LNCaP clone FGC (cell line): ENCODE measurements around the gene FXYD1.
"Not testable (repeated sequence)": the region's sequence is repeated elsewhere in the genome, so short reads cannot be mapped to it uniquely, and the experiment has no call there.

Source experiments
- DNase-seq: peaks from one replicate; pipeline ENCODE4 v3.0.0-alpha.2; 2011; ENCODE audit warnings: low read depth
- H3K4me3 ChIP-seq: 2 replicates; pipeline ENCODE4 v1.5.1; 2011; ENCODE audit warnings: mild to moderate bottlenecking, low read depth, low read length, control low read depth
- TF ChIP-seq, protein P1 (sequence below): IDR thresholded peaks from 2 replicates; pipeline ENCODE4 v1.5.1; 2012; ENCODE audit warnings: mild to moderate bottlenecking; ENCODE audit not compliant: control insufficient read depth, insufficient read depth; ENCODE audit errors: extremely low read depth

Gene FXYD1

DNA sequence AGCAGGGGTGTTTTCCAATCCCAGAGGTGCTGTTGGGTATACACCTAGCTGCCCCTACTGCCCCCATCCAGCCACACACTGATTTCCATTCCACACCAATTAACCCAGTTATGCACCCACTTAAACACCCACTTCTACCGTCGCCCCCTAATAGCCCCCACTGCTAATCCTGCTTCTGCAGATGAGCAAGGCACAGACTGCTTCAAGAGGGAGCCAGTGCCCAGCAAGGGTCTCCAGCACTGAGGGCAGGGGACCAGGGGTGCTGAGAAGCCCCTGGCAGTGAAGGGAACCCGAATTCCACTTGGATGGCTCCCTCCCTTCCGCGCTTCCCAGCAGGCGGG lies 5.6 kb downstream of the FXYD1 start:
- no peak overlapping the region for H3K4me3 ChIP-seq
- TF ChIP-seq, protein P1, sequence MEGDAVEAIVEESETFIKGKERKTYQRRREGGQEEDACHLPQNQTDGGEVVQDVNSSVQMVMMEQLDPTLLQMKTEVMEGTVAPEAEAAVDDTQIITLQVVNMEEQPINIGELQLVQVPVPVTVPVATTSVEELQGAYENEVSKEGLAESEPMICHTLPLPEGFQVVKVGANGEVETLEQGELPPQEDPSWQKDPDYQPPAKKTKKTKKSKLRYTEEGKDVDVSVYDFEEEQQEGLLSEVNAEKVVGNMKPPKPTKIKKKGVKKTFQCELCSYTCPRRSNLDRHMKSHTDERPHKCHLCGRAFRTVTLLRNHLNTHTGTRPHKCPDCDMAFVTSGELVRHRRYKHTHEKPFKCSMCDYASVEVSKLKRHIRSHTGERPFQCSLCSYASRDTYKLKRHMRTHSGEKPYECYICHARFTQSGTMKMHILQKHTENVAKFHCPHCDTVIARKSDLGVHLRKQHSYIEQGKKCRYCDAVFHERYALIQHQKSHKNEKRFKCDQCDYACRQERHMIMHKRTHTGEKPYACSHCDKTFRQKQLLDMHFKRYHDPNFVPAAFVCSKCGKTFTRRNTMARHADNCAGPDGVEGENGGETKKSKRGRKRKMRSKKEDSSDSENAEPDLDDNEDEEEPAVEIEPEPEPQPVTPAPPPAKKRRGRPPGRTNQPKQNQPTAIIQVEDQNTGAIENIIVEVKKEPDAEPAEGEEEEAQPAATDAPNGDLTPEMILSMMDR: no peak
- DNase-seq: no peak

DNA sequence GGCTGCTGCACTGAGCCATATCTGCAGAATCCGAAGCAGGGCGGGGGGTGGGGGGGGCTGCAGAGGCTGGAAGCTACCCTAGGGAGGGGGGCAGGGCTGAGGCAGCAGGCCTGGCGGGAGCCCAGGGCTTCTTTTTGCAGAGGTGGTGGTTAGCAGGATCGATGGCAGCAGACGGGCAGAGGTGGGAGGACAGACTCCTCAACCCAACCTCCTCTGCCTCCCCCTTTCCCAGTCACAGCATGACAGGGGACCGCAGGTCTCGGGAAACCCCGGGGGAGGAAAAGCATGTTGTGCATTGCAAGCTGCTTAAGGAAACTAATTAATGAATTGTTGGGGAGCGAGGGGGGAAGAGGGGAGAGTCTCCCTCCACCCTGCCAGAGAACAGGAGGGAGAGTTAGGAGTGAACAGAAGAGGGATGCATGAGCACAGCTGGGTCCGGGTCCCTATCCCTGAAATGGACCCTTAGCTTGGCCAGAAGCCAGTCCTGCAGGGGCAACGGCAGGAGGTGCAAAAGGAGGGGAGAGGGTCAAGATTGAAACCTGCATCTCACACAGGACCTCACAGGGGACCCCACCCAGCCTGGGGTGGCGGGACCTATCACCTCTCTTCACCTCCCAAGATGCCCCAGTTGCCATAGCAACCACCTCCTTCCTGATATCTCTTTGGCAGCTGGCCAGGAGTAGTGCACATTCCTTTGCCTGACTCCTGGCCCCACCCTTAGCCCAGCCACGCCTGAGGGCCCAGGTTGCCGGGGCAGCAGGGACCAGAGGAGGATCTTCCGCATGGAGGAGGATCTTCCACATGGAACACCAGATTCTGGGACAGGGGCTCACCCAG lies 6.2 kb downstream of the FXYD1 start:
- no peak for DNase-seq
- H3K4me3 ChIP-seq: no peak overlapping the region
- TF ChIP-seq, protein P1: no peak

DNA sequence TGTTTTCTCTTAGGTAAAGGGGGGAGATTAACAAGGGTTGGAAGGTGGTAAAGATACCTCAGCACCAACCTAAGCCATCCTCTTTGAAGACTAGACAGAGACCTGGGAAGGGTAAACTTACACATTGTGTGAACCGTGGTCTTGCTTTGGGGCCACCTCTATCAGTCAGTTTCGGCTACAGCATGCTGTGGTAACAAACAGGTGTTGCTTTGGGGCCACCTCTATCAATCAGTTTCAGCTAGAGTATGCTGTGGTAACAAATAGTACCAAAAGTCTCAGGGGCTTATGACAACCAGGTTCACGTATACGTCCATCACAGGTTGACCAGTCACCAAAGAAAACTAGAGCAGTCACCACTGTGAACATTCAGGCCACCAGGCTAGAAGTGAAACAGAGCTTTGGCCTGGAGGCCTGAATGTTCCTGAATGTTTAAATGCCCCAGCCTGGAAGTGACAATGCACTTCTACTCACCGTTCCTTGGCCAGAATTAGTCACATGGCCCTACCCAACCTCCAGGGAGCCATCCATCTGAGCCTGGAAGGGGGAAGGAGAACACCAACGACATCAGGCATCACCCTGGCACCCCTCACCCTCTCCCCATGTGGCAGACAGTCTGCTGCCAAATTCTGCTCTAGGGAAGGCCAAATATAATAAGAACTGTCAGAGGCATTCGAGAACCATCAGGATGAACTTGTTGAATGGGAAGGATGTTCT lies 8.3 kb downstream of the FXYD1 start:
- H3K4me3 ChIP-seq: no peak overlapping the region
- no peak for DNase-seq
- TF ChIP-seq, protein P1: no peak

DNA sequence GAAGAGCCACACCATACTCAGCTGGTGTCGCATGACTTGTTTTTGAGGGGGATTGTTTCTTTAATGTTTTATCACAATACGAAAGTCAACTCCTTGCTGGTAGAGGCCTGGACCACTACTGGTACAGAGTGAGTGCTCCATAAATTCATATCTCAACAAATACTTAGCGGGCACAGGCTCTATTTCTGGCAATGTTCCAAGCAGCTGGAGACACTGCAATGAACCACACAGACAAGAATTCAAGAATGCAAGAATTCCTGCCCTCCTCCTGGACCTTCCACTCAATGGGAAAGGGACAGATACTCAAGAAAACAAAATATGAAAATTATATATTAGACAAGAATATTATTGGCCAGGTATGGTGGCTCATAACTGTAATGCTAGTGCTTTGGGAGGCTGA lies 10.8 kb downstream of the FXYD1 start:
- DNase-seq: no peak
- TF ChIP-seq, protein P1: no peak
- H3K4me3 ChIP-seq: no peak overlapping the region

DNA sequence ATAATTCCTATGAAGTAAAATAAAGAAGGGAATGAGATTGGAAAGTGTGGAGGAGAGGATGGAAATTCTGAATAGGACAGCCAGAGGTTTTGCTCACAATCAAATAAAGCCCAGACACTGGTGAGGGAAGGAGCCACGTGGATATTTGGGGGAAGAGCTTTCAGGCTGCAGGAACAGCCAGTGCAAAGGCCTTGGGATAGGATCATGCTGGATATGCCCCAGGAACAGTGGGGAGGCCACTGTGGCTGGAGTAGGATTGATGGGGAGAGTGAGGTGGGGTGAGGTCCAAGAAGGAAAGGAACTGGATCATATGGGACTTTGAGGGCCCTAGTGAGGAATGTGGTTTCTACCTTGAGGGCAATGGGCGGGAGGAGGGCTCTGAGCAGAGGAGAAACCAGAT lies 11.8 kb downstream of the FXYD1 start:
- DNase-seq: no peak
- TF ChIP-seq, protein P1: no peak

DNA sequence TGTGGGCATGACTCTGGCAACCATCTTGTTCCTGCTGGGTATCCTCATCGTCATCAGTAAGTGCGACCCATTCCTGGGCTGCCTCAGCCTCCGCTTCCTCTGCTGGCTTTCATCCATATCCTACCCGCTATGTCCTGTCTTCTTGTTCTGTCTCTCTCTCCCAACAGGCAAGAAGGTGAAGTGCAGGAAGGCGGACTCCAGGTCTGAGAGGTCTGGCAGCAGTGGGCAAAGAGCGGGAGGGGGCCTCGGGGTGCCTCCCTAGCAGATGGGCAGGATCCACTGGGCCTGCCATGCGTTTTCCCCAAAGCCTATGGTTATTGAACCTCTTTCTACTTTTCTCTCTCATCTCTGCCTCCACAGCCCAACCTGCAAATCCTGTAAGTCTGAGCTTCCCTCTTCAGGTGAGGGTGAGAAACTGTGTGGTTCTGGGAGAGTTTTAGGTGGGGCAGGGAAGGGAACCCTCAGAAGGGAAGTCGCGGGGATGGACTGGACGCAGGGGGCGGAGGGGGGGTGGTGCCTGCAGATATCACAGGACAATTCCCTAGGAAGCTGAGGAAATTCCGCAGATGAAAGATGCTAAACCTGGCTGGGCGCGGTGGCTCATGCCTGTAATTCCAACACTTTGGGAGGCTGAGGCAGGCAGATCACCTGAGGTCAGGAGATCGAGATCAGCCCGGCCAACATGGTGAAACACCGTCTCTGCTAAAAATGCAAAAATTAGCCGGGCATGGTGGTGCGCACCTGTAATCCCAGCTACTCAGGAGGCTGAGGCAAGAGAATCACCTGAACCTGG lies 12.8 kb downstream of the FXYD1 start:
- TF ChIP-seq, protein P1: no peak
- no peak overlapping the region for H3K4me3 ChIP-seq
- no peak for DNase-seq

More for the DNA sequence above, 11.8 kb downstream of the FXYD1 start:
- no peak overlapping the region for H3K4me3 ChIP-seq

DNA sequence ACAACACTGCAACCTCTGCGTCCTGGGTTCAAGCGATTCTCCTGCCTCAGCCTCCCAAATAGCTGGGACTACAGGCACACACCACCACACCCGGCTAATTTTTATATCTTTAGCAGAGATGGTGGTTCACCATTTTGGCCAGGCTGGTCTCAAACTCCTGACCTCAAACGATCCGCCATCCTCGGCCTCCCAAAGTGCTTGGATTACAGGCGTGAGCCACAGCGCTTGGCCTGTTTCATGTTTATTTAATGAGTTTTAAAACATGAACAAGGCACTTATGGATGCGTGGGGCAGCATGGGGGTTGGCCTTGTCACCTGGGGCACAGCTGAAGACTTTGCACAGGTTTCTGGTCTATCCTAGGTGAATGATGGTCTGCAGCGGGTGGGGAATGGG lies 14.5 kb downstream of the FXYD1 start:
- H3K4me3 ChIP-seq, DNase-seq: not testable (repeated sequence)
